Esophagus muscularis mucosa (tissue), 4 donors: ENCODE measurements around the gene SEMA5B.

Experiments used
- EP300 ChIP-seq: sonication (generic); formaldehyde crosslinking; IDR thresholded peaks from one replicate; pipeline ENCODE4 v1.6.1; 2017; ENCODE audit warnings: antibody characterized with exemption
- POLR2A ChIP-seq: fragments of 450-650 bp; IDR thresholded peaks from one replicate; pipeline ENCODE4 v1.6.1; 2017; ENCODE audit warnings: antibody characterized with exemption, moderate library complexity, mild to moderate bottlenecking, low read depth
- POLR2AphosphoS5 ChIP-seq, 2 donors: sonication (generic); formaldehyde crosslinking; IDR thresholded peaks; one replicate each; pipeline ENCODE4 v1.6.1; 2017; ENCODE audit warnings: antibody characterized with exemption in 2 of 2
- TF ChIP-seq, protein P1 (sequence below), 3 experiments: fragments of 200-600 bp in 2 of 3; fragments of 450-650 bp in 1 of 3; sonication (generic) in 2 of 3; IDR thresholded peaks; one replicate each; pipeline ENCODE4 v1.5.1; 2017 to 2019; ENCODE audit warnings: antibody characterized with exemption in 3 of 3, mild to moderate bottlenecking in 2 of 3, moderate library complexity in 1 of 3

- TF ChIP-seq EP300 (no peak), POLR2A (no peak), POLR2AphosphoS5 (IDR thresholded peaks at IDR 0.05) (no peak)
- TF ChIP-seq, protein P1, sequence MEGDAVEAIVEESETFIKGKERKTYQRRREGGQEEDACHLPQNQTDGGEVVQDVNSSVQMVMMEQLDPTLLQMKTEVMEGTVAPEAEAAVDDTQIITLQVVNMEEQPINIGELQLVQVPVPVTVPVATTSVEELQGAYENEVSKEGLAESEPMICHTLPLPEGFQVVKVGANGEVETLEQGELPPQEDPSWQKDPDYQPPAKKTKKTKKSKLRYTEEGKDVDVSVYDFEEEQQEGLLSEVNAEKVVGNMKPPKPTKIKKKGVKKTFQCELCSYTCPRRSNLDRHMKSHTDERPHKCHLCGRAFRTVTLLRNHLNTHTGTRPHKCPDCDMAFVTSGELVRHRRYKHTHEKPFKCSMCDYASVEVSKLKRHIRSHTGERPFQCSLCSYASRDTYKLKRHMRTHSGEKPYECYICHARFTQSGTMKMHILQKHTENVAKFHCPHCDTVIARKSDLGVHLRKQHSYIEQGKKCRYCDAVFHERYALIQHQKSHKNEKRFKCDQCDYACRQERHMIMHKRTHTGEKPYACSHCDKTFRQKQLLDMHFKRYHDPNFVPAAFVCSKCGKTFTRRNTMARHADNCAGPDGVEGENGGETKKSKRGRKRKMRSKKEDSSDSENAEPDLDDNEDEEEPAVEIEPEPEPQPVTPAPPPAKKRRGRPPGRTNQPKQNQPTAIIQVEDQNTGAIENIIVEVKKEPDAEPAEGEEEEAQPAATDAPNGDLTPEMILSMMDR (IDR thresholded peaks at IDR 0.05): no peak
Observed at GRCh38 chr3:123015596-123015995, 12.0 kb downstream of the SEMA5B start.
